Measurements from ENCODE around the gene TSEN54.

Gene TSEN54

DNA sequence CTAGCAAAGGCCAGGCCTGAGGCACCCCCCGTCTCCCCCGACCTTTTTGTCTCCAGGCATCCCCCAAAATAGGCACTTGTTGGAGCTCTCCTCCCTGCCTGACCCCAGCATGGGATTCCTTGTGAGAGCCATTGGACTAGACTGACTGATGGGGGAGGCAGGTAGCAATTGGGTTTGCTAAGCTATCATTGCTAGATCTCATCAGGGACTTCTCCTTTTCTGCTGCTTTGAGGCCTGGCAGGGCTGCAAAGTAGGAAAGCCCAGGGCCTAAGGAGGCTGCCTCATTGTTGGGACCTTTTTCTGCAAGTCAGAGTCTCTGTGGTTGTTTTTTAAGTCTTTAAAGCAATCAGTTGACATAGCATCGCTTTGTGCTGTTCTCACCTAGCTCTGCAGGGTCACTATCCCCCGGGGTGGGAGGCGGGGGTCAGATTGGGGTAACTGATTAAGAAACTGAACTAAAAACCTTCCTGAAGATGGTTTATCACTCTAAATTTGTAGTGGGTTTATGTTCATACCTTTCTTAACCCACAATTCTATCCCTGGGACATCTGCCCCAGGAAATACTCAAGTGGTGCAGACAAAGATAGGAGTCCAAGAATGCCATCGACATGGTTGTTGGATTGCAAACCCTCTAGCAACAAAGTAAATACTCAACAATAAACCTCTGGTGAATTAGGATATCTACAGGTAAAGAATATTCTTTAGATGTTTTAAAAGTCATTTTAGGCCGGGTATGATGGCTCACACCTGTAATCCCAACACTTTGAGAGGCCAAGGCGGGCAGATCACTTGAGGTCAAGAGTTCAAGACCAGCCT is 37.2 kb downstream of the TSEN54 start:
- DNase-seq (ENCODE audit: low read depth in 1 of 2, low spot score in 1 of 2), result peak in 1 of 2 experiments; percentile 50
- Histone ChIP-seq H3K27me3 (ENCODE audit: insufficient read depth, poor library complexity, severe bottlenecking) (no peaks in the 10 kb centered on the region), H3K4me3 (replicated peaks; ENCODE audit: insufficient read depth, low read length) (no peak overlapping the region), H3K27ac (replicated peaks) (no peak overlapping the region)
- TF ChIP-seq GABPA (IDR thresholded peaks at IDR 0.05; ENCODE audit: low read depth) (no peak), POLR2AphosphoS5 (IDR thresholded peaks at IDR 0.05; ENCODE audit: low read depth) (no peak), SPI1 (IDR thresholded peaks at IDR 0.05; ENCODE audit: borderline replicate concordance, low read depth) (peak; percentile 84; the same call in 1 of the 2 replicates)
- TF ChIP-seq, protein P1, sequence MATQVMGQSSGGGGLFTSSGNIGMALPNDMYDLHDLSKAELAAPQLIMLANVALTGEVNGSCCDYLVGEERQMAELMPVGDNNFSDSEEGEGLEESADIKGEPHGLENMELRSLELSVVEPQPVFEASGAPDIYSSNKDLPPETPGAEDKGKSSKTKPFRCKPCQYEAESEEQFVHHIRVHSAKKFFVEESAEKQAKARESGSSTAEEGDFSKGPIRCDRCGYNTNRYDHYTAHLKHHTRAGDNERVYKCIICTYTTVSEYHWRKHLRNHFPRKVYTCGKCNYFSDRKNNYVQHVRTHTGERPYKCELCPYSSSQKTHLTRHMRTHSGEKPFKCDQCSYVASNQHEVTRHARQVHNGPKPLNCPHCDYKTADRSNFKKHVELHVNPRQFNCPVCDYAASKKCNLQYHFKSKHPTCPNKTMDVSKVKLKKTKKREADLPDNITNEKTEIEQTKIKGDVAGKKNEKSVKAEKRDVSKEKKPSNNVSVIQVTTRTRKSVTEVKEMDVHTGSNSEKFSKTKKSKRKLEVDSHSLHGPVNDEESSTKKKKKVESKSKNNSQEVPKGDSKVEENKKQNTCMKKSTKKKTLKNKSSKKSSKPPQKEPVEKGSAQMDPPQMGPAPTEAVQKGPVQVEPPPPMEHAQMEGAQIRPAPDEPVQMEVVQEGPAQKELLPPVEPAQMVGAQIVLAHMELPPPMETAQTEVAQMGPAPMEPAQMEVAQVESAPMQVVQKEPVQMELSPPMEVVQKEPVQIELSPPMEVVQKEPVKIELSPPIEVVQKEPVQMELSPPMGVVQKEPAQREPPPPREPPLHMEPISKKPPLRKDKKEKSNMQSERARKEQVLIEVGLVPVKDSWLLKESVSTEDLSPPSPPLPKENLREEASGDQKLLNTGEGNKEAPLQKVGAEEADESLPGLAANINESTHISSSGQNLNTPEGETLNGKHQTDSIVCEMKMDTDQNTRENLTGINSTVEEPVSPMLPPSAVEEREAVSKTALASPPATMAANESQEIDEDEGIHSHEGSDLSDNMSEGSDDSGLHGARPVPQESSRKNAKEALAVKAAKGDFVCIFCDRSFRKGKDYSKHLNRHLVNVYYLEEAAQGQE (IDR thresholded peaks at IDR 0.05; ENCODE audit: insufficient replicate concordance, low read depth), result no peak
- TF ChIP-seq, protein P2, sequence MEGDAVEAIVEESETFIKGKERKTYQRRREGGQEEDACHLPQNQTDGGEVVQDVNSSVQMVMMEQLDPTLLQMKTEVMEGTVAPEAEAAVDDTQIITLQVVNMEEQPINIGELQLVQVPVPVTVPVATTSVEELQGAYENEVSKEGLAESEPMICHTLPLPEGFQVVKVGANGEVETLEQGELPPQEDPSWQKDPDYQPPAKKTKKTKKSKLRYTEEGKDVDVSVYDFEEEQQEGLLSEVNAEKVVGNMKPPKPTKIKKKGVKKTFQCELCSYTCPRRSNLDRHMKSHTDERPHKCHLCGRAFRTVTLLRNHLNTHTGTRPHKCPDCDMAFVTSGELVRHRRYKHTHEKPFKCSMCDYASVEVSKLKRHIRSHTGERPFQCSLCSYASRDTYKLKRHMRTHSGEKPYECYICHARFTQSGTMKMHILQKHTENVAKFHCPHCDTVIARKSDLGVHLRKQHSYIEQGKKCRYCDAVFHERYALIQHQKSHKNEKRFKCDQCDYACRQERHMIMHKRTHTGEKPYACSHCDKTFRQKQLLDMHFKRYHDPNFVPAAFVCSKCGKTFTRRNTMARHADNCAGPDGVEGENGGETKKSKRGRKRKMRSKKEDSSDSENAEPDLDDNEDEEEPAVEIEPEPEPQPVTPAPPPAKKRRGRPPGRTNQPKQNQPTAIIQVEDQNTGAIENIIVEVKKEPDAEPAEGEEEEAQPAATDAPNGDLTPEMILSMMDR (IDR thresholded peaks at IDR 0.05; ENCODE audit: insufficient read depth, low read length), result no peak

DNA sequence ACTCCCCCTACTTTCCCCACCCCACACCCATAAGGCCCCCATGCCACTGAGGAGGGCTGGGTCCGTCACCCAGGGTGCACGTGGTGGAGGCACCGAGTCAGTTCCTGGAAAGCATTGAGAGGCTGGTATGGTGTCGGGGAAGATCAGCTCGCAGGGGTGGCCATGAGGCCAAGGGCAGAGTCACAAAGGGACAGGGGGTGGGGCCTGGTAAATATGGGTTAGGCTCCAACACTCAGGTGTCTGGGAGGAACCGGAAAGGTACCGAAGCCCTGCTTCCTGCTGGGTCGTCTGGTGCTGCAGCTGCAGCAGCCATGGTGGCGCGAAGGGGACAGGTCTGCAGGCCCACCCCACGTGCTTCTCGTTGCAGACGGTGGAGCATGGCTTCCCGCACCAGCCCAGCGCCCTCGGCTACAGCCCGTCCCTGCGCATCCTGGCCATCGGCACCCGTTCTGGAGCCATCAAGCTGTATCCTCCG is 39.4 kb downstream of the TSEN54 start:
- H3K27ac ChIP-seq (replicated peaks), result no peak overlapping the region
- no peak overlapping the region for H3K4me3 ChIP-seq (replicated peaks; ENCODE audit: insufficient read depth, low read length)
- TF ChIP-seq SPI1 (IDR thresholded peaks at IDR 0.05; ENCODE audit: borderline replicate concordance, low read depth) (no peak), GABPA (IDR thresholded peaks at IDR 0.05; ENCODE audit: low read depth) (no peak), POLR2AphosphoS5 (IDR thresholded peaks at IDR 0.05; ENCODE audit: low read depth) (no peak)
- TF ChIP-seq, protein P2 (IDR thresholded peaks at IDR 0.05; ENCODE audit: insufficient read depth, low read length), result no peak
- TF ChIP-seq, protein P1 (IDR thresholded peaks at IDR 0.05; ENCODE audit: insufficient replicate concordance, low read depth), result no peak

DNA sequence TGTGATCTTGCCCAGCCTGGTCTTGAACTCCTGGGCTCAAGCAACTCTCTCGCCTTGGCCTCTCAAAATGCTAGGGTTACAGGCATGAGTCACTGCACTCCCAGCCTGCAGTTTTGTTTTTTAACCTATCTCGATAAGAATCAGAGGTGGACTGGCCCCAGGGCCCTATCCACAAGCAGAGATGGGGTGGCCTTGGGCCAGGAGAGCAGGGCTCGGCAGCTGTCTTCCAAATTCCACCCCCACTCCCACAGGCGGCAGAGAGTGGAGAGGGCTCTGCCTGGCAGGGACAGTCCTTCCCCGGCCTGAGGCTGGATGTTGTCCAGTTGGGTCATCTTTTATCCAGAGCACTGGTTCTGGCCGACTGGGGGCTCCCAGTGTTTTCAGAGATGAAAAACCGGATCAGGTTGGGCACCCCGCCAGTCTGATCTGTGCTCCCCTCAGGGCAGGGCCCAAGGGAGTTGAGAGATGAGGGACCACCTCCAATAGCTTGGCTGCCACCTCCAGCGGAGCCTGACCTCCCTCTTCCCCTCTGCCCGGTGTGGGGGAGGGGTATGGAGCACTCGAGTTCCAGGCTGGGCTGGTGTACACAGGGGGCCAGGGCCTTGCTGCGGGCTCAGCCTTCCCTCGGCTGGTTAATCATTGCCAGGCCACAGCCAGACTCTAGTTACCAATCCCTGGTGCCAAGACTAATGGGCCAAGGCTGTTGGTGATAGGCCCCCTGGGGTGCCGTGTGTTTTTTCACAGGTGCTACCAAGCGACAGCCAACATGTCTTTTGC is 40.9 kb downstream of the TSEN54 start:
- Histone ChIP-seq H3K4me3 (replicated peaks; ENCODE audit: insufficient read depth, low read length) (no peak overlapping the region), H3K27me3 (ENCODE audit: insufficient read depth, poor library complexity, severe bottlenecking) (no peaks in the 10 kb centered on the region), H3K27ac (replicated peaks) (no peak overlapping the region)
- no peak for TF ChIP-seq POLR2AphosphoS5 (IDR thresholded peaks at IDR 0.05; ENCODE audit: low read depth)
- TF ChIP-seq, protein P2 (IDR thresholded peaks at IDR 0.05; ENCODE audit: insufficient read depth, low read length), result no peak
- TF ChIP-seq GABPA (IDR thresholded peaks at IDR 0.05; ENCODE audit: low read depth), result no peak
- TF ChIP-seq, protein P1 (IDR thresholded peaks at IDR 0.05; ENCODE audit: insufficient replicate concordance, low read depth), result no peak
- TF ChIP-seq SPI1 (IDR thresholded peaks at IDR 0.05; ENCODE audit: borderline replicate concordance, low read depth), result no peak
- no peak for DNase-seq (ENCODE audit: low read depth in 1 of 2, low spot score in 1 of 2)

More for the DNA sequence above, 39.4 kb downstream of the TSEN54 start:
- no peaks in the 10 kb centered on the region for H3K27me3 ChIP-seq (ENCODE audit: insufficient read depth, poor library complexity, severe bottlenecking)
- DNase-seq (ENCODE audit: low read depth in 1 of 2, low spot score in 1 of 2), result no peak
